Measurements from ENCODE around the gene MTFR2. TPM values are rescaled to one million over a fixed set of nuclear protein-coding genes. Genes with fewer than 3 reads are reported as not detected.

MTFR2 gene
- total RNA-seq, 1 donor from 2014 or later: 0.79 TPM

- H3K27me3 ChIP-seq (ENCODE audit: control insufficient read depth, insufficient read depth, low read length): no peaks in the 10 kb centered on the region
- no peaks in the 10 kb centered on the region for H3K36me3 ChIP-seq (ENCODE audit: control insufficient read depth, insufficient read depth, low read length)
- DNase-seq (ENCODE audit: low read depth) (peak; percentile 93), FAIRE-seq (no peak)
- H3K4me3 ChIP-seq (ENCODE audit: low read depth, low read length): peak overlapping the region; percentile 99
- TF ChIP-seq CTCF (IDR thresholded peaks at IDR 0.05; ENCODE audit: insufficient read depth, low read length, severe bottlenecking): no peak
Observed at GRCh38 chr6:136288566-136289326, 38.6 kb upstream of the MTFR2 start.

- no peak overlapping the region for H3K4me3 ChIP-seq (ENCODE audit: low read depth, low read length)
- no peaks in the 10 kb centered on the region for H3K27me3 ChIP-seq (ENCODE audit: control insufficient read depth, insufficient read depth, low read length)
- TF ChIP-seq CTCF (IDR thresholded peaks at IDR 0.05; ENCODE audit: insufficient read depth, low read length, severe bottlenecking): no peak
- FAIRE-seq (no peak), DNase-seq (ENCODE audit: low read depth) (peak; percentile 63)
- peaks cover 2% of the 10 kb centered on the region for H3K36me3 ChIP-seq (ENCODE audit: control insufficient read depth, insufficient read depth, low read length)
Observed at GRCh38 chr6:136284909-136285308, 34.8 kb upstream of the MTFR2 start.

- no peak overlapping the region for H3K4me3 ChIP-seq (ENCODE audit: low read depth, low read length)
- no peak for TF ChIP-seq CTCF (IDR thresholded peaks at IDR 0.05; ENCODE audit: insufficient read depth, low read length, severe bottlenecking)
- H3K27me3 ChIP-seq (ENCODE audit: control insufficient read depth, insufficient read depth, low read length): no peaks in the 10 kb centered on the region
- peaks cover 4% of the 10 kb centered on the region for H3K36me3 ChIP-seq (ENCODE audit: control insufficient read depth, insufficient read depth, low read length)
- no peak for FAIRE-seq
- no peak for DNase-seq (ENCODE audit: low read depth)
Observed at GRCh38 chr6:136282906-136283305, 32.8 kb upstream of the MTFR2 start.

- no peak for FAIRE-seq
- no peak for DNase-seq (ENCODE audit: low read depth)
- no peak for TF ChIP-seq CTCF (IDR thresholded peaks at IDR 0.05; ENCODE audit: insufficient read depth, low read length, severe bottlenecking)
- Histone ChIP-seq H3K36me3 (ENCODE audit: control insufficient read depth, insufficient read depth, low read length) (peaks cover 4% of the 10 kb centered on the region), H3K27me3 (ENCODE audit: control insufficient read depth, insufficient read depth, low read length) (no peaks in the 10 kb centered on the region), H3K4me3 (ENCODE audit: low read depth, low read length) (no peak overlapping the region)
Observed at GRCh38 chr6:136280032-136280609, 30.0 kb upstream of the MTFR2 start.

GRCh38 chr6:136274062-136274461 lies 24.0 kb upstream of the MTFR2 start:
- DNase-seq (ENCODE audit: low read depth) (no peak), FAIRE-seq (no peak)
- no peak for TF ChIP-seq CTCF (IDR thresholded peaks at IDR 0.05; ENCODE audit: insufficient read depth, low read length, severe bottlenecking)
- Histone ChIP-seq H3K27me3 (ENCODE audit: control insufficient read depth, insufficient read depth, low read length) (no peaks in the 10 kb centered on the region), H3K36me3 (ENCODE audit: control insufficient read depth, insufficient read depth, low read length) (peaks cover 15% of the 10 kb centered on the region), H3K4me3 (ENCODE audit: low read depth, low read length) (no peak overlapping the region)
